22Rv1 (cell line): ENCODE measurements around the gene DCLK3.

Experiments used
- H3K27ac ChIP-seq: fragments of 450-650 bp; 2 replicates; pipeline ENCODE4 v1.5.1; 2017
- ZFX ChIP-seq: fragments of 450-650 bp; IDR thresholded peaks from 2 replicates; pipeline ENCODE4 v1.6.1; 2017; ENCODE audit warnings: antibody characterized with exemption, borderline replicate concordance
- TF ChIP-seq, protein P1 (sequence below): fragments of 450-650 bp; IDR thresholded peaks from 2 replicates; pipeline ENCODE4 v1.5.1; 2017; ENCODE audit warnings: mild to moderate bottlenecking

Gene DCLK3

DNA sequence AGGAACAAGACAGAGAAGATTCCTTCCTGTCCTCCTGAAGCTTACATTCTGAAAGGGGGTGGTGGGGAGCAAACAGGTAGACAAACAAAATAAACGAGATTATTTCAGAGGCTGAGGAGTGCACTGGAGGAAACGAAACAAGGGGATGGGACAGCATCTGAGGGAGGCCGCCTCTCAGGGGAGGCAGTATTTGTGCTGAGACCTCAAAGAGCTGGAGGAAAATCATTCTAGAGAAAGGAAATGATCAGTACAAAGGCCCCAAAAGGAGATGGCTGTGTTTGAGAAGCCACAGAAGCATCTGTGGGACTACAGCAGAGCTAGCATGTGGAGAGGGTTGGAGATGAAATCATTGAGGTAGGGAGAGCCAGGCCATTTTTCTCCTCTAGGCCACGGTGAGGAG is 55.1 kb downstream of the DCLK3 start:
- H3K27ac ChIP-seq: no peak overlapping the region

DNA sequence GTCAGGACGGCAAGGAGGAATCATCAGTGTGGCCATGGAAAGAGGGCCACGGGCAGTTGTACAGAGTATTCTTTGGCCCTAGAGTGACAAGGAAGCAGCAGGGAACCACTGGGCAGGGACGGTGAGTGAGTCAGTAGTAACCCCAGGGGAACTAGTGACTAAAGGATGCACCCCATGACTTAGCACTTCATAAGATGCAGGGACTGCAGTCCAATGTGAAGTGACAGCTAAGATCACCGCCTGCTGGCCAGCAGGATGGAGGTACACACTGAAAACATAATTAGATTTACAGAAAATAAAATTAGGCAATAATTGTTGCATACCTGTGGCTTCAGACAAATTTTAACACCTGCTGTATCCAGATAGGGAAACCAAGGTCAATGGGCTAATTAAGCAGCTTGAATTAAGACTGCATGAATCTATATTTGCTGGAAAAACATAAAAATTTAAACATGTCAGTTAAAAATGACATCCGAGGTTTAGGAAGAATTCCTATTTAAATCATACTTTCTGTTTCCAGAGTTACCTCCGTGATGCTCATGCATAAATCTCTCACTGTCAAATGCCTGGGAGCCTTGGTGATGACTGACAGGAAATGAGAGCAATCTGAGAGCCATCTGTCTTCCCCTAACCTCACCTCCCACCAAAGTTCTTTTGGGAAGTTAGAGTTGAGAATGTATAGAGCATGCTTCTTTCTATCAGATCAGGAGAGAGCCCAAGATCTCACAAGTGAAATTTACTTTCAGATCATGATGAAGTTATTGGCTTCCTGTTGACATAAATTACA is 56.5 kb downstream of the DCLK3 start:
- TF ChIP-seq, protein P1, sequence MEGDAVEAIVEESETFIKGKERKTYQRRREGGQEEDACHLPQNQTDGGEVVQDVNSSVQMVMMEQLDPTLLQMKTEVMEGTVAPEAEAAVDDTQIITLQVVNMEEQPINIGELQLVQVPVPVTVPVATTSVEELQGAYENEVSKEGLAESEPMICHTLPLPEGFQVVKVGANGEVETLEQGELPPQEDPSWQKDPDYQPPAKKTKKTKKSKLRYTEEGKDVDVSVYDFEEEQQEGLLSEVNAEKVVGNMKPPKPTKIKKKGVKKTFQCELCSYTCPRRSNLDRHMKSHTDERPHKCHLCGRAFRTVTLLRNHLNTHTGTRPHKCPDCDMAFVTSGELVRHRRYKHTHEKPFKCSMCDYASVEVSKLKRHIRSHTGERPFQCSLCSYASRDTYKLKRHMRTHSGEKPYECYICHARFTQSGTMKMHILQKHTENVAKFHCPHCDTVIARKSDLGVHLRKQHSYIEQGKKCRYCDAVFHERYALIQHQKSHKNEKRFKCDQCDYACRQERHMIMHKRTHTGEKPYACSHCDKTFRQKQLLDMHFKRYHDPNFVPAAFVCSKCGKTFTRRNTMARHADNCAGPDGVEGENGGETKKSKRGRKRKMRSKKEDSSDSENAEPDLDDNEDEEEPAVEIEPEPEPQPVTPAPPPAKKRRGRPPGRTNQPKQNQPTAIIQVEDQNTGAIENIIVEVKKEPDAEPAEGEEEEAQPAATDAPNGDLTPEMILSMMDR: no peak
- no peak for TF ChIP-seq ZFX
- H3K27ac ChIP-seq: no peak overlapping the region

More for the DNA sequence above, 55.1 kb downstream of the DCLK3 start:
- no peak for TF ChIP-seq ZFX

DNA sequence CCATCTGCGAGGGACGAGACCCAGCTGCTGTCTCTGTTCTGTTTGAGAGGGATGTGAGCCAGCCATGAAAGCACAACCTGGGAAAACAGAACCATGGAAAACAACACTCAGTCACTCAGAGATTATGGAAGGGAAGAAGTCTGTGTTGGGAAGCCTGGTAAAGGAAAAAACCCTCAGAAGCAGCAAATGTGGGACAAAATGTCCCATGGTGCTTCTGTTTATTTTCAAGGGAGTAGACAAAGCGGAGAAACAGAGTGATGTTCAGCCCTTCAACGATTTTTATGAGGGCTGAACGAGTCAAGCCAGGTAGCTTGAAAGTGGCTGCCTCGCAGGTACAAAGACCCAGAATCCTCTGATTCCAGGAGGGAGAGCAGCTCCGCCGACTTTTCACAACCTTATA is 59.3 kb downstream of the DCLK3 start:
- TF ChIP-seq, protein P1: no peak
- no peak for TF ChIP-seq ZFX
- no peak overlapping the region for H3K27ac ChIP-seq

DNA sequence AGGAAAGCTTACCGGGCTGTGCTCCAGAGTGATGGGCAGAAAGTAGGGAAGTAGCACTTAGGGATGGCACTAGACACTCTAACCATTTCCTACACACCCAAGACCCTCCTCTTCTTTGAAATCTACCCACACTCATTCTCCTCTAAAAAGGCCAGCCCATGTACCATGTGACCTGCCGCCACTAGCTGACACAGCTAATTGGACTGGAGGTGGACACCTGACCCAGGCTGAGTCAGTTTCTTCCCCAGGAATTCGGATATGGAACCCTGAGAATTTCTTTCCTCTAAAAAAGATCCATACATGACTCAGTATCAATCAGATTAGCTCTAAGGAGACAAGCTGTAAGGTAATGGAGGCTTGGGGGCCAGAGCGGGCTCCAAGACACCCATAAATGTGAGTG is 60.1 kb downstream of the DCLK3 start:
- TF ChIP-seq, protein P1: no peak
- no peak for TF ChIP-seq ZFX
- H3K27ac ChIP-seq: no peak overlapping the region

DNA sequence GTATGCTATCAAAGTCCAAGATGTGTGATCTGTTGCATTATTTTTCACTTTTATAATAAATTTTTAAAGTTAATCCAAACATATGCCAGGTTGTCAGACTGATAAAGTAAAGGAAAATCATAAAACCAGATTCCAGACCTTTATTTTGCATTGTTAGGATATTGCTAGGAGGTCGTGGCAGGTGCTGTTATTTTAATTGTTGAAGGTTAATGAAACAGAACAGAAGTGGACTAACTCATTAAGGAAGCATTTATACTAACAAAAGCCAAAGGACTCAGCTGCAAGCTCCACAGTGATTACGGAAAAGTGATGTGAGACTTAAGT is 63.1 kb downstream of the DCLK3 start:
- TF ChIP-seq, protein P1: peak; percentile 40
- TF ChIP-seq ZFX: no peak
- no peak overlapping the region for H3K27ac ChIP-seq

DNA sequence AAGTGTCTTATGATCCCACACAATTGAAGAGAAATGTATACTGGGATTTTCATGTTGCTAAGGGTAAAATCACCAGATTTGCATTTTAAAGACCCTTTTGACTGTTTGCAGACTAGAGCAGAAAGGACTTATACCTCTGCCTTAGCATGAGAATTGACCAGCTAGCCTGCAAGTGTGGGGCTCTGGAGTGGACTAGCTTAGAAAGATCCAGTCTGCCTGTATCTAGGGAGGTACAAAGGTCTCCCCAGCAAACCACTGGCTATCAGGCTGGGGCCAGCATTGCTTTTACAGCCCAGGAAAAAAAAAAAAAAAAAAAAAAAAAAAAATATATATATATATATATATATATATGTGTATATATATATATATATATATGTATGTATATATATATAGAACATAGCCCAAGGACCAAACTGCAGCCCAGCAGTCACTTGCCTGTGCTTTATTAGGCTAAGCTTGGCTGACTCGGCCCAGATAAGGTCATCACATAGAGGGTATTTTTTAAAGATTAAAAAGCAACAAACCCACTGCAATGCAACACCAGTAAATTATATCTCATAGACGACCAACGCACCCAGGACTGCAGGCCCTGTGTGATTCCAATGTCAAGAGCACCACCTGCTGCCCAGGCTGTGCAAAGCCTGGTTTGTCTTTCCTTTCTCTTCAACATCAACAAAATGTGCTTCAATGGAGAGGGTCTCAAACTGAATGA is 63.7 kb downstream of the DCLK3 start:
- TF ChIP-seq, protein P1: peak; percentile 80
- no peak for TF ChIP-seq ZFX
- no peak overlapping the region for H3K27ac ChIP-seq

DNA sequence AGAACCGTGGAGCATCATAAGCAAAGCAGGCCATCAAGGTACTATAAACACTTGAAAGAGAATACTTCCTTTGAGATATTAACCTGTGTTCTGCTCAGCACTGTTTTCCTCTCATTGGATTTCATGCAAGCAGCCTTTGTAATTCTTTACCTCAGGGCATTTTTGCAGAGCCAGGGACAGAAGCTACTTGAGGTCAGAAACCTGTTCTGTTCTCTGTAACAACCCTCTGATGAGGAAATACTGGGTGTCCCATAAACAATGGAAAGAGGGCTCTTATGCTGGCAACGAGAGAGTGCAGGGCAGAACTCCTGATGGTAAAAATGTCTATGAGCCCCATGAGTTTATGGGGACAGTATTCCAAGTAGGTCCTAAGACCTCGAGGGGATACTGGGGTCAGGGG is 66.0 kb downstream of the DCLK3 start:
- H3K27ac ChIP-seq: no peak overlapping the region
- TF ChIP-seq ZFX: no peak
- TF ChIP-seq, protein P1: no peak
